HT-29 (cell line): ENCODE results near the gene MSLN. TPM values are rescaled to one million over a fixed set of nuclear protein-coding genes. Genes with fewer than 3 reads are reported as not detected.
"Not testable (repeated sequence)": the region's sequence is repeated elsewhere in the genome, so short reads cannot be mapped to it uniquely, and the experiment has no call there.

Experiments
- DNase-seq: peaks from one replicate; pipeline ENCODE4 v3.0.0-alpha.2; 2015; ENCODE audit warnings: low spot score
- total RNA-seq: library from RNA; depleted of rRNA; stranded (reverse); fragments of >200 nt; shearing (Covaris generic); gene quantifications from 2 replicates; pipeline ENCODE4 v1.2.3, GENCODE V29; 2014

MSLN gene
- total RNA-seq, 1 experiment from 2014 or later = 8.3 TPM

- DNase-seq = no peak
Observed at GRCh38 chr16:774086-775001, 13.8 kb downstream of the MSLN start.

- DNase-seq = no peak
Observed at GRCh38 chr16:775236-775796, 14.8 kb downstream of the MSLN start.

GRCh38 chr16:776298-776697 is 15.8 kb downstream of the MSLN start:
- DNase-seq = not testable (repeated sequence)

GRCh38 chr16:776824-777223 is 16.3 kb downstream of the MSLN start:
- no peak for DNase-seq

- DNase-seq = no peak
Observed at GRCh38 chr16:777826-778225, 17.3 kb downstream of the MSLN start.

GRCh38 chr16:778447-778846 is 17.9 kb downstream of the MSLN start:
- DNase-seq = no peak

GRCh38 chr16:778909-779527 is 18.5 kb downstream of the MSLN start:
- no peak for DNase-seq

- no peak for DNase-seq
Observed at GRCh38 chr16:779561-779960, 19.0 kb downstream of the MSLN start.

- no peak for DNase-seq
Observed at GRCh38 chr16:780296-780695, 19.8 kb downstream of the MSLN start.

- no peak for DNase-seq
Observed at GRCh38 chr16:781346-782010, 20.9 kb downstream of the MSLN start.

- no peak for DNase-seq
Observed at GRCh38 chr16:782258-782657, 21.7 kb downstream of the MSLN start.

GRCh38 chr16:782766-783403 is 22.4 kb downstream of the MSLN start:
- DNase-seq = peak; percentile 45

GRCh38 chr16:783404-784161 is 23.0 kb downstream of the MSLN start:
- no peak for DNase-seq

GRCh38 chr16:784431-784830 is 23.9 kb downstream of the MSLN start:
- DNase-seq = no peak

- DNase-seq = peak; percentile 71
Observed at GRCh38 chr16:785563-786535, 25.3 kb downstream of the MSLN start.

- DNase-seq = peak; percentile 16
Observed at GRCh38 chr16:787321-787966, 26.9 kb downstream of the MSLN start.

GRCh38 chr16:787978-788398 is 27.5 kb downstream of the MSLN start, which contains the start of gene RPUSD1:
Gene RPUSD1 (minus strand): TSS chr16:788381. CDS start chr16:787737, 644 bp downstream.
- DNase-seq = no peak

- DNase-seq = peak; percentile 92
Observed at GRCh38 chr16:788399-789126, 28.0 kb downstream of the MSLN start, which contains the start of gene CHTF18. Gene CHTF18 (plus strand): TSS chr16:788620. CDS start chr16:788685, 65 bp downstream.
